SU-DHL-6 (cell line): Measurements from ENCODE around the gene ATP13A2.

ENCODE experiments used
- H2AFZ ChIP-seq: fragments of 200-600 bp; sonication (generic); 2 replicates; pipeline ENCODE4 v1.6.1; 2014; ENCODE audit warnings: low read depth, mild to moderate bottlenecking, moderate library complexity, mixed read lengths, antibody characterized with exemption, low read length; ENCODE audit not compliant: severe bottlenecking
- H3F3A ChIP-seq: fragments of 200-600 bp; shearing (Covaris generic); 2 replicates; pipeline ENCODE4 v1.6.0; 2016; ENCODE audit warnings: antibody characterized with exemption, mild to moderate bottlenecking; ENCODE audit not compliant: insufficient read depth
- H3K27ac ChIP-seq: fragments of 200-600 bp; sonication (generic); 2 replicates; pipeline ENCODE4 v1.5.1; 2016; ENCODE audit warnings: low read depth, mild to moderate bottlenecking, low read length, moderate library complexity, mixed read lengths
- H3K27me3 ChIP-seq: fragments of 200-600 bp; sonication (generic), shearing (Covaris generic); 2 replicates; pipeline ENCODE4 v1.6.0; 2014; ENCODE audit warnings: mild to moderate bottlenecking, low read length
- H3K36me3 ChIP-seq: fragments of 200-600 bp; sonication (generic); 2 replicates; pipeline ENCODE4 v1.6.1; 2014; ENCODE audit warnings: mild to moderate bottlenecking, low read length, mixed read lengths
- H3K4me2 ChIP-seq: fragments of 300-600, 200-600 bp; shearing (Covaris generic), sonication (generic); 2 replicates; pipeline ENCODE4 v1.6.0; 2014; ENCODE audit warnings: low read length, low read depth, mild to moderate bottlenecking; ENCODE audit not compliant: poor library complexity, severe bottlenecking
- H3K4me3 ChIP-seq: fragments of 200-600 bp; sonication (generic); 2 replicates; pipeline ENCODE4 v1.5.1; 2014; ENCODE audit warnings: antibody characterized with exemption, low read length, mild to moderate bottlenecking, mixed read lengths; ENCODE audit not compliant: insufficient read depth, poor library complexity, severe bottlenecking
- H3K79me2 ChIP-seq: fragments of 200-600 bp; sonication (generic); 2 replicates; pipeline ENCODE4 v1.6.1; 2014; ENCODE audit warnings: mild to moderate bottlenecking, low read length, moderate library complexity; ENCODE audit not compliant: insufficient read depth
- H3K9ac ChIP-seq: fragments of 200-600 bp; sonication (generic); 2 replicates; pipeline ENCODE4 v1.7.0; 2014; ENCODE audit warnings: mild to moderate bottlenecking, low read length
- H3K9me2 ChIP-seq: fragments of 200-600 bp; sonication (generic); replicated peaks from 2 replicates; pipeline ENCODE4 v1.6.1; 2014; ENCODE audit warnings: low read length; ENCODE audit not compliant: insufficient read depth
- H3K9me3 ChIP-seq: fragments of 200-600 bp; sonication (generic); 2 replicates; pipeline ENCODE4 v1.6.1; 2014; ENCODE audit warnings: low read length, mixed read lengths; ENCODE audit not compliant: insufficient read depth
- H4K20me1 ChIP-seq: fragments of 200-600 bp; sonication (generic); 2 replicates; pipeline ENCODE4 v1.6.1; 2014; ENCODE audit warnings: low read depth, mild to moderate bottlenecking, antibody characterized with exemption, low read length, moderate library complexity, mixed read lengths
- CTCF ChIP-seq: fragments of 200-600 bp; sonication (generic); IDR thresholded peaks from one replicate; pipeline ENCODE4 v1.5.1; 2017; ENCODE audit warnings: antibody characterized with exemption, mild to moderate bottlenecking, low read length, moderate library complexity; ENCODE audit not compliant: insufficient read depth, poor library complexity, severe bottlenecking
- EZH2phosphoT487 ChIP-seq: fragments of 200-600 bp; sonication (generic), shearing (Covaris generic); conservative IDR thresholded peaks from 2 replicates; pipeline ENCODE4 v1.6.1; 2018; ENCODE audit warnings: mild to moderate bottlenecking, antibody characterized with exemption, low read length, moderate library complexity, mixed read lengths

ATP13A2 gene

GRCh38 chr1:17052038-17052437 is 40.3 kb upstream of the ATP13A2 start:
- Histone ChIP-seq H3K36me3 (no peaks in the 10 kb centered on the region), H3K9me3 (no peaks in the 10 kb centered on the region), H3K4me3 (no peak overlapping the region), H3K9me2 (no peaks in the 10 kb centered on the region), H2AFZ (no peak overlapping the region), H3F3A (no peaks in the 10 kb centered on the region), H3K27me3 (no peaks in the 10 kb centered on the region), H3K4me2 (peak overlapping the region; percentile 81), H4K20me1 (no peaks in the 10 kb centered on the region), H3K27ac (no peak overlapping the region), H3K9ac (0 out of 2 replicates have a peak overlapping the region, but pooled peaks have one; percentile 73), H3K79me2 (peaks cover 35% of the 10 kb centered on the region)
- no peak for TF ChIP-seq EZH2phosphoT487
- TF ChIP-seq CTCF, result no peak

GRCh38 chr1:17047924-17048323 is 36.2 kb upstream of the ATP13A2 start:
- H2AFZ ChIP-seq, result no peak overlapping the region
- no peaks in the 10 kb centered on the region for H4K20me1 ChIP-seq
- no peaks in the 10 kb centered on the region for H3K27me3 ChIP-seq
- no peak overlapping the region for H3K4me3 ChIP-seq
- H3K36me3 ChIP-seq, result peaks cover 11% of the 10 kb centered on the region; the same call in 1 of the 2 replicates
- peaks cover 41% of the 10 kb centered on the region for H3K79me2 ChIP-seq
- H3K4me2 ChIP-seq, result no peak overlapping the region
- H3K9ac ChIP-seq, result no peak overlapping the region
- H3K9me2 ChIP-seq, result no peaks in the 10 kb centered on the region
- TF ChIP-seq EZH2phosphoT487 (no peak), CTCF (no peak)
- H3K9me3 ChIP-seq, result no peaks in the 10 kb centered on the region
- H3F3A ChIP-seq, result peaks cover 5% of the 10 kb centered on the region; the same call in 1 of the 2 replicates
- no peak overlapping the region for H3K27ac ChIP-seq

- no peak overlapping the region for H3K9ac ChIP-seq
- H3K79me2 ChIP-seq, result peaks cover 28% of the 10 kb centered on the region
- TF ChIP-seq CTCF, result no peak
- TF ChIP-seq EZH2phosphoT487, result no peak
- peaks cover 5% of the 10 kb centered on the region; the same call in 1 of the 2 replicates for H3F3A ChIP-seq
- H3K4me2 ChIP-seq, result peak overlapping the region; percentile 42
- no peaks in the 10 kb centered on the region for H3K9me3 ChIP-seq
- no peaks in the 10 kb centered on the region for H3K9me2 ChIP-seq
- no peaks in the 10 kb centered on the region for H4K20me1 ChIP-seq
- no peak overlapping the region for H2AFZ ChIP-seq
- H3K27me3 ChIP-seq, result no peaks in the 10 kb centered on the region
- H3K36me3 ChIP-seq, result peaks cover 14% of the 10 kb centered on the region; the same call in 1 of the 2 replicates
- H3K4me3 ChIP-seq, result no peak overlapping the region
- H3K27ac ChIP-seq, result no peak overlapping the region
Observed at GRCh38 chr1:17046334-17046657, 34.6 kb upstream of the ATP13A2 start.
